GM10248 (cell line): ENCODE data around the gene LRRK1.

Experiments used
- CTCF ChIA-PET: fragments of 300-600 bp; sonication (Branson Sonifier 250); formaldehyde crosslinking; extraction: SDS; loops from one replicate; lab custom pipeline; 2021; ENCODE audit warnings: antibody characterized with exemption; lab: Yijun Ruan, JAX
- POLR2A ChIA-PET: fragments of 350-650 bp; sonication (Branson Sonifier 250); formaldehyde crosslinking; extraction: SDS; loops from one replicate; lab custom pipeline; 2020; ENCODE audit warnings: antibody characterized with exemption; lab: Yijun Ruan, JAX
- DNase-seq: peaks from one replicate; pipeline ENCODE4 v3.0.0; 2012; ENCODE audit errors: extremely low spot score
- TF ChIP-seq, protein P1 (sequence below): IDR thresholded peaks from 2 replicates; pipeline ENCODE4 v1.5.1; 2012; ENCODE audit warnings: mild to moderate bottlenecking, low read depth; ENCODE audit errors: extremely low read depth, missing control alignments, control extremely low read depth

LRRK1 gene

DNA sequence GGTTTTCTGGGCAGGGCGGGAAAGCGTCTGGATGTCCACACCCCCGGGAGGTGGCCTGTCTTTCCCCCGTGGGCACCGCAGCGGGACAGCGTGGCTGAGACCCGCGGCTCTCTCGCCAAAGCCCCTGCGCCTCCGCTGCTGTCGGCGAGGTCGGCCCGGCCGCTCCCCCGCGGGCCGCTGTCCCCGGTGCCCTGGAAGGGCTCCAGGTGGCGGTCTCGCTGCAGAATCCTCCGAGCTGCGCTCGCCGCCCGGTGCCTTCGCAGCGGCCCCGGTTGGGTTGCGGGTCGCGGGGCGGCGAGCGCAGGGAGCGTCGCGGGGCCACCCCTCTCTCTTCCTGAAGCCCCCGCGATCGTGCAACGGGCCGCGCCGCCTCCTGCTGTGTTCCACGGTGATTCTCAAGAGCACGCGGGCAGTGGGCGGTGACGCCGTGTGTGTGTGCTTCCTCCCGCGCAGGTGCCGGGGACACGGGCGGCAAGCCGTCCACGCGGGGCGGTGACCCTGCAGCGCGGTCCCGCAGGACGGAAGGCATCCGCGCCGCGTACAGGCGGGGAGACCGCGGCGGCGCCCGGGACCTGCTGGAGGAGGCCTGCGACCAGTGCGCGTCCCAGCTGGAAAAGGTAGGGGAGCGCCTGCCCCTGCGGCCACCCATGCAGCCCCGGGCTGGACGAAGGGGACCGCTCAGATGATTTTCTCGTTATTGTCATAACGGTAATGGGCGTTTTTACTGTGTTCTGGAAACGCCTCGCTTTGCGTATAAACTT, 54.4 kb downstream of the LRRK1 start:
- ChIA-PET CTCF (interaction anchor here (1.1 to 7.2 kb wide), 4 partner anchors 8 to 55 kb away, joined by 4 to 43 read pairs (median 8); partner anchors contain the start of gene LRRK1), POLR2A (no interaction called here)
- TF ChIP-seq, protein P1, sequence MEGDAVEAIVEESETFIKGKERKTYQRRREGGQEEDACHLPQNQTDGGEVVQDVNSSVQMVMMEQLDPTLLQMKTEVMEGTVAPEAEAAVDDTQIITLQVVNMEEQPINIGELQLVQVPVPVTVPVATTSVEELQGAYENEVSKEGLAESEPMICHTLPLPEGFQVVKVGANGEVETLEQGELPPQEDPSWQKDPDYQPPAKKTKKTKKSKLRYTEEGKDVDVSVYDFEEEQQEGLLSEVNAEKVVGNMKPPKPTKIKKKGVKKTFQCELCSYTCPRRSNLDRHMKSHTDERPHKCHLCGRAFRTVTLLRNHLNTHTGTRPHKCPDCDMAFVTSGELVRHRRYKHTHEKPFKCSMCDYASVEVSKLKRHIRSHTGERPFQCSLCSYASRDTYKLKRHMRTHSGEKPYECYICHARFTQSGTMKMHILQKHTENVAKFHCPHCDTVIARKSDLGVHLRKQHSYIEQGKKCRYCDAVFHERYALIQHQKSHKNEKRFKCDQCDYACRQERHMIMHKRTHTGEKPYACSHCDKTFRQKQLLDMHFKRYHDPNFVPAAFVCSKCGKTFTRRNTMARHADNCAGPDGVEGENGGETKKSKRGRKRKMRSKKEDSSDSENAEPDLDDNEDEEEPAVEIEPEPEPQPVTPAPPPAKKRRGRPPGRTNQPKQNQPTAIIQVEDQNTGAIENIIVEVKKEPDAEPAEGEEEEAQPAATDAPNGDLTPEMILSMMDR = no peak
- DNase-seq = peak; percentile 43

DNA sequence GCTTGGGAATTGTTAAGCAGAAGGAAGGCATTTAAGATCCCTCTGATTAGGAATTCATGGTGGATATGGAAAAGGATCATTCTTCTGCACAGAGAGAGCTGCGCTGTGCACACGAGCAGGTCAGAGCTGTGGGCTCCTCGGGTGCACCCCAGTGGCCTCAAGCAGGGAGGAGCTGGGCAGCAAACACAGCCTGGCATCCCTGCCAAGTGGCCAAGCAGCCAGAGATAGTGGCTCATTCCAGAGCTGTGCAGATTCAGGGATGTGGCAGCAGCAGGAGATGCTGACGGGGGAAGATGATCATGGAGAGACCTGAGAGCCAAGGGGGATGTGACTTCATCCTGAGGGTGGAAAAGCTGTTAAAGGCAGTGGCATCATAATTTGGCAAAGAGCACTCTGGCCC, 55.9 kb downstream of the LRRK1 start:
- DNase-seq = no peak
- TF ChIP-seq, protein P1 = no peak
- ChIA-PET POLR2A (interaction anchor here (0.6 kb wide), 1 partner anchor 41 kb away, joined by 4 read pairs; no protein-coding TSS in a partner anchor), CTCF (interaction anchor here (1.1 to 7.2 kb wide), 3 partner anchors 9 to 57 kb away, joined by 5 to 43 read pairs (median 5); no protein-coding TSS in a partner anchor)

DNA sequence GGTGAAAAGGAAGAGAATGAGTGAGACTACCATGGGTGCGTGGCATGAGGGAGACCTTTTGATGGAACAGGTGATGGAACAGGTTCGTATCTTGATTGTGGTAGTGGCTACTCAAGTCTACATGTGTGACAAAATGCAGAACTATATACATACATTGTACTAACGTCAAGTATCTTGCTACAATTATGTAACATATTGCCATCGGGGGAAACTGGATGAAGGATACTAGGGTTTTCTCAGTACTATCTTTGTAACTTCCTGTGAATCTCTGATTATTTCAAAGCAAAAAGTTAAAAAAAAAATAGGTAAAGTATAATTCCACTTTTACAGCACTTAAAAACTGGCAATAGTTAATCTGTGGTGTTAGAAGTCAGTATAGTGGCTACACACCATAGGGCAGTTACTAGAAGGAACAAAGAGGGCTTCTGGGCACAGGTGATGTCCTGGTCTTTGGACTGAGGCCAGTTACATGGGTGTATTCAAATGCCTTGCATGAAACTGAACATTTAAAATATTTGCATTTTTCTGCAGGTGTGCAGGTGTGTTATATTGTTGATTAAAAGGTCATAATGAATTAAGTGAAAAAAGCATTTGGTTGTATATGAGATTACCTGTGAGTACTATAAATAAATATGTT, 61.4 kb downstream of the LRRK1 start:
- CTCF ChIA-PET = interaction anchor here (1.2 to 9.7 kb wide), 3 partner anchors 8 to 62 kb away, joined by 5 to 72 read pairs (median 5); partner anchors contain the start of gene LRRK1
- POLR2A ChIA-PET = no interaction called here
- TF ChIP-seq, protein P1 = no peak
- DNase-seq = no peak

DNA sequence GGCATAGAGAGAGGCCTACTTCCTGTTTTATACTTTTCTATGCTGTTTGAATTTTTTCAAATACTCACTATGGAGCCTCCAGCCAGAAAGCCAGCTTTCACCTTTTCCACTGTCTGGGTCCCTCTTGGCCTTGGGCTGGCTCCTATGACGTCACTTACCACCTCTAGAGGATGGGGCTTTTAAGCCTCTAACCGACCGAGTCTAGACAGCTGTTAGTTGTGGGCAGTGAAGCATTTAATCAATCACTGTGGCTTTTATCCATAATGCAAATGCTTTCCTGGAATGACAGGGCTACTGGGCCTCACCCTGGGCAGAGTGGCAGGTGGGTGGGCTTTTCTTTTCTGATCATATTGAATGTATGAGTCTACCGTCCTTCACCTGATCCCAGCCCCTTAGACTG, 61.9 kb downstream of the LRRK1 start:
- DNase-seq = no peak
- TF ChIP-seq, protein P1 = no peak
- CTCF ChIA-PET = interaction anchor here (1.2 to 9.7 kb wide), 3 partner anchors 9 to 64 kb away, joined by 5 to 72 read pairs (median 16); no protein-coding TSS in a partner anchor
- POLR2A ChIA-PET = no interaction called here

DNA sequence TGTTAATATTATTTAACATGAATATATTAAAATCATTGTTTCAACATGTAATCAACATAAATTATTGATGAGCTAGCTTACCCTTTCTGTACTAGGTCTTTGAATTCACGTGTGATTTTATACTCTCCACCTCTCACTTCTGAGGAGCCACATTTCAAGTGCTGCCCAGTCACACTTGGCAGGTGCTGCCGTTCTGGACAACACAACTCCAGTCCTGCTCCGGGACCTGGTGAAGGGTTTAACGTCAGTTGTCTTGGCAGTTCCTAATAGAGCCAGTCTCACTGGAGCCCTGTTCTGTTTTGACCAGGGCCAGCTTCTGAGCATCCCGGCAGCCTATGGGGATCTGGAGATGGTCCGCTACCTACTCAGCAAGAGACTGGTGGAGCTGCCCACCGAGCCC, 64.1 kb downstream of the LRRK1 start:
- CTCF ChIA-PET = interaction anchor here (0.8 to 9.7 kb wide), 8 partner anchors 8 to 110 kb away, joined by 3 to 72 read pairs (median 4); no protein-coding TSS in a partner anchor
- TF ChIP-seq, protein P1 = no peak
- DNase-seq = no peak
- POLR2A ChIA-PET = no interaction called here

DNA sequence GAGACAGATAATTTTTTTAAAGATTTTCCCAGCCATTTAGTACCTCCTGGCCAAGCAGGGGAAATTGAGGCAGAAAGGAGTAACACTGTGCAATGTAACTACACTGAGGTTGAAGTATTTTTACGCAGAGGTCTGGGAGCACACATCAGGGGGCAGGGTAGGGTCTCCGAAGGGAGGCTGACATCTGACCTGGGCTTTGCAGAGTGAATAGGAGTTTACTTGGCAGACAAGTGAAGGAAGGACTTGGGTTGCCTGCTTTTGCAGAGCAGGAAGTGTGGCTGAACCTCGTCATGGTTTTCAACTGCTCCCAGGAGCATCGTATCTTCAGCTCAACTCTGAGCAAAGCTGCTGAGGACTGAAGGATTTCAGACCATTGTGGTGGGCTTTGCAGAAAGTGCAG, 66.2 kb downstream of the LRRK1 start:
- ChIA-PET POLR2A (interaction anchor here (0.5 kb wide), 1 partner anchor 14 kb away, joined by 4 read pairs; no protein-coding TSS in a partner anchor), CTCF (interaction anchor here (1.1 to 9.7 kb wide), 7 partner anchors 10 to 110 kb away, joined by 3 to 72 read pairs (median 5); partner anchors contain the start of gene LRRK1)
- TF ChIP-seq, protein P1 = no peak
- no peak for DNase-seq
